Measurements from ENCODE around the gene L2HGDH.

Gene L2HGDH

DNA sequence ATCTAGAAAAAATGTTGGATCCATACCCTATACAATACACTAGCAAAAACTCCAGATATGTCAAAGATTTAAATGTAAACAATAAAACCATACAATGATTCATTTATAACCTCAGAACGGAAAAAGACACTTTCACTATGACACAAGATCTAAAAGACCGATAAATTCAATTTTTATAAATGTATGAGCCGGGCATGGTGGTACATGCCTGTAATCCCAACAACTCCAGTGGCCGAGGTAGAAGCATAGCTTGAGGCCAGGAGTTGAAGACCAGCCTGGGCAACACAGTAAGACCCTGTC is 78.1 kb downstream of the L2HGDH start:
- Histone ChIP-seq H3K27ac (ENCODE audit: low read length) (no peak overlapping the region), H3K4me1 (ENCODE audit: control insufficient read depth, low read depth, low read length) (peaks cover 16% of the 10 kb centered on the region), H3K9ac (ENCODE audit: low read length) (no peak overlapping the region), H3K27me3 (ENCODE audit: control insufficient read depth, insufficient read depth, low read length) (peaks cover 14% of the 10 kb centered on the region), H3K9me3 (ENCODE audit: control insufficient read depth, low read depth, low read length) (no peaks in the 10 kb centered on the region), H3K36me3 (ENCODE audit: control insufficient read depth, low read depth, low read length) (no peaks in the 10 kb centered on the region), H3K4me3 (ENCODE audit: low read length) (no peak overlapping the region)

DNA sequence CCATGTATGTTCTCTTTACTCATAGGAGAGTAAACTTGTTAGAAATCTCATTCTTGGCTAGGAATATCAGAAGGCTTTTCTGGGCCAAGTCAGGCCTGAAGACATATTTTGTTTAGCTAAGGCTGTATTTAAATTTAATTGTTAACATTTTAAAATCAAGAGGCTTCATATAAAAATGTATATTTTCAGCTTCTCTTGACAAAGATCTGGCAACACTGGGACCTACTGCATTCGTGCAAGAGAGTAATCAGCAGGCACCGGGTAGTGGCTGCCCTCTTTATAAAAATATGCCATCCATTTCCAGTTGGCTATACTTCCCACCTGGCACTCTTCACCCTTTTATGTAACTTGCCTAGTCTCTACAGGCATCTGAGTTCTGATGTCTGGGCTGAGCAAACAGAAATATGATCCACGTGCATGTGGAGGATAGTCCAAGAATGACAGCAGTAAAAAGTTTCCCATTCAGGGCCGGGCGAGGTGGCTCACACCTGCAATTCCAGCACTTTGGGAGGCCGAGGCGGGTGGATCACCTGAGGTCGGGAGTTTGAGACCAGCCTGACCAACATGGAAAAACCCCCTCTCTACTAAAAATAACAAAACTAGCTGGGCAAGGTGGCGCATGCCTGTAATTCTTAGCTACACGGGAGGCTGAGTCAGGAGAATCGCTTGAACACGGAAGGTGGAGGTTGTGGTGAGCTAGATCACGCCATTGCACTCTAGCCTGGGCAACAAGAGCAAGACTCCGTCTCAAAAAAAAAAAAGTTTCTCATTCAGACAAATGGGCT is 78.7 kb downstream of the L2HGDH start:
- no peak overlapping the region for H3K27ac ChIP-seq (ENCODE audit: low read length)
- H3K9me3 ChIP-seq (ENCODE audit: control insufficient read depth, low read depth, low read length), result no peaks in the 10 kb centered on the region
- peaks cover 16% of the 10 kb centered on the region for H3K4me1 ChIP-seq (ENCODE audit: control insufficient read depth, low read depth, low read length)
- H3K27me3 ChIP-seq (ENCODE audit: control insufficient read depth, insufficient read depth, low read length), result peaks cover 14% of the 10 kb centered on the region
- H3K4me3 ChIP-seq (ENCODE audit: low read length), result no peak overlapping the region
- no peaks in the 10 kb centered on the region for H3K36me3 ChIP-seq (ENCODE audit: control insufficient read depth, low read depth, low read length)
- H3K9ac ChIP-seq (ENCODE audit: low read length), result no peak overlapping the region

DNA sequence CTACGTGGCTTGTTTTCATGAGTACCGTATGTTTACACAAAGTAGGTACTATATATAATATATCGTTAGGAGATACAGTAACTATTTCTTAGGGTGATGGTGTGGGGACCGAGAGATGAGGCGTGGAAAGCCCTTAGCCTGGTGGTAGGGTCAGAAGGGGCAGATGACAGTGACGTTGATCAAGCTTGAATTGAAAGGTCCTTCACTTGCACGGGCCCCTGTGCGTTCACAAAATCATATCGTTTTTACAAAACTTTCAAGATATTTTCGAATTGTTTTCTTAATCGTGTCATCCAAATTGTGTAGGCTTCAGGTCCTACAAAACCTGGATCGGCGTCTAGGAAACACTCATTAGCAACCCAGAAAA is 79.8 kb downstream of the L2HGDH start:
- Histone ChIP-seq H3K4me1 (ENCODE audit: control insufficient read depth, low read depth, low read length) (peaks cover 16% of the 10 kb centered on the region), H3K27me3 (ENCODE audit: control insufficient read depth, insufficient read depth, low read length) (peaks cover 14% of the 10 kb centered on the region), H3K4me3 (ENCODE audit: low read length) (peak overlapping the region; percentile 87), H3K9ac (ENCODE audit: low read length) (peak overlapping the region; percentile 65), H3K9me3 (ENCODE audit: control insufficient read depth, low read depth, low read length) (no peaks in the 10 kb centered on the region), H3K36me3 (ENCODE audit: control insufficient read depth, low read depth, low read length) (no peaks in the 10 kb centered on the region), H3K27ac (ENCODE audit: low read length) (no peak overlapping the region)

GRCh38 chr14:50231475-50232275 is 80.4 kb downstream of the L2HGDH start, which contains the start of gene SOS2:
SOS2 (minus strand) TSS chr14:50231578; CDS start chr14:50231283, 295 bp downstream.
- Histone ChIP-seq H3K27ac (ENCODE audit: low read length) (no peak within 1 kb of the TSS), H3K27me3 (ENCODE audit: control insufficient read depth, insufficient read depth, low read length) (peaks cover 14% of the 10 kb centered on the region), H3K9me3 (ENCODE audit: control insufficient read depth, low read depth, low read length) (no peaks in the 10 kb centered on the region)

DNA sequence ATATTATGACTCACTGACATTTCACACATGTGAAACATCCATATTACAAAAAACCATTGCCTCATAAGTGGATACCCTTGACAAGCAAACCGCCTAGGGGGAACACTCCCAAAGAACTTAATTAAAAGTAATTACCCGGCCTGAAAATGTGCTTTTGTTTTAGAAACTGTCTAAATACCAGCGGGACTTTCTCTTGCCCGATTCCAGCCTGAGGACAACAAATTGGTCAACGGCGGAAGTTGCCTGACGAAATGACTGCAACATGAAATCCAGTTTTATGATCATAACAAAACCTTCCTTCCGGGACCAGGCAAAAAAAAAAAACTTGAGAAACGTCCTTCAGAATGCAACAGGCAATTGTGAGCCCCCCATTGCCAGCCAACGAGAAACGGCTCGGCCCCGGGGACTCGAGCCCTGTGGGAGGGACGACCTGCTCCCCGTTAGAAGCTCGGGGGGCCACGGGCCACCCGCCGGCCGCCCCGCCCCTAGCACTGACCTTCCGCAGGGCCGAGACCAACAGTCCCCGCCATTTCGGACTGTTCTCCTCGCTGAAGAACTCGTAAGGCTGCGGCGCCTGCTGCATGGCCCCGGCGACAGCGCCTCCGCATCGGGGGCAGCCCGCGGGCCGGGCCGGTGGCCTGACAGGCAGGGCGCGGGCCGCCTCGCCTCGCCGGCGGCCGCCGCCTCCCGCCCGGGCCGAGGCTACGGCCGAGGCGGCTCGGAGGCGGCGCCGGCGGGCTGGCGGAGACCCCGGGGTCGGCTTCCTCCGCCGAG is 81.1 kb downstream of the L2HGDH start:
- H3K9ac ChIP-seq (ENCODE audit: low read length), result peak overlapping the region; percentile 77
- H3K9me3 ChIP-seq (ENCODE audit: control insufficient read depth, low read depth, low read length), result no peaks in the 10 kb centered on the region
- H3K4me1 ChIP-seq (ENCODE audit: control insufficient read depth, low read depth, low read length), result peaks cover 22% of the 10 kb centered on the region
- no peak overlapping the region for H3K27ac ChIP-seq (ENCODE audit: low read length)
- peak overlapping the region; percentile 95 for H3K4me3 ChIP-seq (ENCODE audit: low read length)
- H3K36me3 ChIP-seq (ENCODE audit: control insufficient read depth, low read depth, low read length), result no peaks in the 10 kb centered on the region
- peaks cover 14% of the 10 kb centered on the region for H3K27me3 ChIP-seq (ENCODE audit: control insufficient read depth, insufficient read depth, low read length)

More at GRCh38 chr14:50231475-50232275, 80.4 kb downstream of the L2HGDH start, which contains the start of gene SOS2:
- Histone ChIP-seq H3K4me3 (ENCODE audit: low read length) (peak within 1 kb of the TSS; percentile 95), H3K36me3 (ENCODE audit: control insufficient read depth, low read depth, low read length) (no peaks in the 10 kb centered on the region), H3K4me1 (ENCODE audit: control insufficient read depth, low read depth, low read length) (peaks cover 16% of the 10 kb centered on the region), H3K9ac (ENCODE audit: low read length) (peak within 1 kb of the TSS; percentile 77)

DNA sequence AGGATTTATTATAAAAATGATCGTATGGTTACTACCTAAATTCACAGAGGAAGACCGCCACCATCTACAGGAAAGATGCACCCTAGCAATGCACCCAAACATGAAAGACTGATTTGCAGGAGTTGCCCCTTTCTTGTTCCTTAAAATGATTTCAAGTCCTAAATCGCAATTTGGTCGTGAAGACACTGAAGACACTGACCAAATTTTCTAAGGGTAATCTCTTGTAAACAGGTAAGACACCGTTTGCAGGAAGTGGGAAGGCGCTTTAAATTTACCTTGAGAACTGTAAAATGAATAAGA is 81.7 kb downstream of the L2HGDH start:
- Histone ChIP-seq H3K4me1 (ENCODE audit: control insufficient read depth, low read depth, low read length) (peaks cover 27% of the 10 kb centered on the region), H3K9me3 (ENCODE audit: control insufficient read depth, low read depth, low read length) (no peaks in the 10 kb centered on the region), H3K4me3 (ENCODE audit: low read length) (peak overlapping the region; percentile 95), H3K27ac (ENCODE audit: low read length) (no peak overlapping the region), H3K36me3 (ENCODE audit: control insufficient read depth, low read depth, low read length) (no peaks in the 10 kb centered on the region), H3K9ac (ENCODE audit: low read length) (peak overlapping the region; percentile 77), H3K27me3 (ENCODE audit: control insufficient read depth, insufficient read depth, low read length) (peaks cover 14% of the 10 kb centered on the region)

- Histone ChIP-seq H3K4me3 (ENCODE audit: low read length) (peak overlapping the region; percentile 23), H3K4me1 (ENCODE audit: control insufficient read depth, low read depth, low read length) (peaks cover 27% of the 10 kb centered on the region), H3K27ac (ENCODE audit: low read length) (no peak overlapping the region), H3K36me3 (ENCODE audit: control insufficient read depth, low read depth, low read length) (no peaks in the 10 kb centered on the region), H3K9ac (ENCODE audit: low read length) (no peak overlapping the region), H3K27me3 (ENCODE audit: control insufficient read depth, insufficient read depth, low read length) (peaks cover 14% of the 10 kb centered on the region), H3K9me3 (ENCODE audit: control insufficient read depth, low read depth, low read length) (no peaks in the 10 kb centered on the region)
Observed at GRCh38 chr14:50229681-50230080, 82.3 kb downstream of the L2HGDH start.

- Histone ChIP-seq H3K9ac (ENCODE audit: low read length) (no peak overlapping the region), H3K27ac (ENCODE audit: low read length) (no peak overlapping the region), H3K4me3 (ENCODE audit: low read length) (no peak overlapping the region), H3K9me3 (ENCODE audit: control insufficient read depth, low read depth, low read length) (no peaks in the 10 kb centered on the region), H3K36me3 (ENCODE audit: control insufficient read depth, low read depth, low read length) (no peaks in the 10 kb centered on the region), H3K4me1 (ENCODE audit: control insufficient read depth, low read depth, low read length) (peaks cover 27% of the 10 kb centered on the region), H3K27me3 (ENCODE audit: control insufficient read depth, insufficient read depth, low read length) (peaks cover 14% of the 10 kb centered on the region)
Observed at GRCh38 chr14:50228313-50228712, 83.7 kb downstream of the L2HGDH start.

DNA sequence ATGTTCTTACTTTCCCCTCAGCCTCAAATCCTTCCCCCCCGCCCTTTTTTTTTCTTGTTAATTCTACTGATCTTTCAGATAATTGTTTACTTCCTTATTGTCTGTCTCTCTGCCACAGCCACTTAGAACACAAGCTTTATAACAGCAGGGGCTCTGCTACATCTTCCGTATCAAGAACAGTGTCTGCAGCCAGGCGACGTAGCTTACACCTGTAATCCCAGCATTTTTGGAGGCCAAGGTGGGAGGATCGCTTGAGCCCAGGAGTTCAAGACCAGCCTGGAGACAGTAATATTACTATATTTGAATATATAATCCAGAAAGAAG is 86.1 kb downstream of the L2HGDH start:
- Histone ChIP-seq H3K9ac (ENCODE audit: low read length) (no peak overlapping the region), H3K27me3 (ENCODE audit: control insufficient read depth, insufficient read depth, low read length) (peaks cover 3% of the 10 kb centered on the region), H3K36me3 (ENCODE audit: control insufficient read depth, low read depth, low read length) (no peaks in the 10 kb centered on the region), H3K4me1 (ENCODE audit: control insufficient read depth, low read depth, low read length) (peaks cover 22% of the 10 kb centered on the region), H3K4me3 (ENCODE audit: low read length) (no peak overlapping the region), H3K27ac (ENCODE audit: low read length) (no peak overlapping the region), H3K9me3 (ENCODE audit: control insufficient read depth, low read depth, low read length) (no peaks in the 10 kb centered on the region)

DNA sequence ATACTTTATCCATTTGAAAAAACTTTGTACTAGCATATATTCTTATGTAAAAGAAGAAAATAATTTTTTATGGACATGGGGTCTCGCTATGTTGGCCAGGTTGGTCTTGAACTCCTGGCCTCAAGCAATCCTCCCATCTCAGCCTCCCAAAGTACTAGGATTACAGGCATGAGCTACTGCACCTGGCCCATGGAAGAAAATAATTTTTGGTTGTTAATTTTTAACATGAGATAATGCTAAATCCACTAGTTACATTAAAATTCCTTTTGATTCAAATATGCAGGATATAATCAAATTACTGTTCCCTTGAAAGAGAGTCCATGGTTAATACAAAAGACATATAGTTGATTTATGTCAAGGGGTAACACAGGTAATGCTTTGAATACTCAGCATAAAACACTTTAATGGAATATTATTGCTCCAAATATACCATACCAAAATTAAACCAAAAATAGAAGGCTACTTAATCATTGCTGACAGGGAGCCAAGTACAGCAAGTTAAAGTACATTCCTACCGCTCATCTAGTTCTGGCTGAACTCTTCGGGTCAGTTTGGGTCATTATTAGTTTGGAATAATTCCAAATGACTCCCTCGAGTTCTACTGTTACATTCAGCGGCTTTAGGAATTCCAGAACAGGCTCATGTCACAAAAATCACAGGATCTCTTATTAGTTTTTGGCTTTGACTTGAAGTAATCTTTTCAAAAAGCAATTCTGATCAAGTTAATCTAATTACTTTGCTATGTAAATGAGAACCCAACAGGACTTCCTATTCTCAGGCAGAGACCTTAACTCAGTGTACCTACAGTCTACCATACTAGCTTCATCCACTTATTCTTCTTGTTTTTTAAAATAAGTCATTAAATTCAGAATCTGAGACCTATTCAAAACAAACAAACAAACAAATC is 86.7 kb downstream of the L2HGDH start:
- Histone ChIP-seq H3K36me3 (ENCODE audit: control insufficient read depth, low read depth, low read length) (no peaks in the 10 kb centered on the region), H3K27me3 (ENCODE audit: control insufficient read depth, insufficient read depth, low read length) (peaks cover 1% of the 10 kb centered on the region), H3K4me3 (ENCODE audit: low read length) (no peak overlapping the region), H3K9me3 (ENCODE audit: control insufficient read depth, low read depth, low read length) (no peaks in the 10 kb centered on the region), H3K4me1 (ENCODE audit: control insufficient read depth, low read depth, low read length) (peaks cover 18% of the 10 kb centered on the region), H3K9ac (ENCODE audit: low read length) (no peak overlapping the region), H3K27ac (ENCODE audit: low read length) (no peak overlapping the region)

Data from iPS-18a (cell line).